Measurements from ENCODE around the gene OTUB2.

The OTUB2 gene

GRCh38 chr14:93998871-93999403 lies 27.2 kb upstream of the OTUB2 start:
- Histone ChIP-seq H3K79me2 (ENCODE audit: control insufficient read depth, low read length) (no peaks in the 10 kb centered on the region), H3F3A (ENCODE audit: control insufficient read depth, insufficient read depth) (no peaks in the 10 kb centered on the region), H3K4me1 (ENCODE audit: control insufficient read depth, low read length) (peaks cover 8% of the 10 kb centered on the region), H3K36me3 (ENCODE audit: control insufficient read depth, low read length) (no peaks in the 10 kb centered on the region), H3K9me2 (replicated peaks; ENCODE audit: control insufficient read depth, low read length) (no peaks in the 10 kb centered on the region), H3K9me3 (ENCODE audit: control insufficient read depth, insufficient read depth, low read length) (no peaks in the 10 kb centered on the region), H3K4me3 (ENCODE audit: low read length) (no peak overlapping the region), H3K4me2 (ENCODE audit: low read length) (no peak overlapping the region), H3K27me3 (ENCODE audit: control insufficient read depth, low read length) (peaks cover 3% of the 10 kb centered on the region; the same call in 1 of the 2 replicates), H4K20me1 (ENCODE audit: control insufficient read depth, insufficient read depth, low read depth, low read length) (no peaks in the 10 kb centered on the region), H3K27ac (ENCODE audit: low read depth, low read length) (no peak overlapping the region)
- TF ChIP-seq CTCF (IDR thresholded peaks at IDR 0.05; ENCODE audit: low read depth, low read length, poor library complexity, severe bottlenecking) (no peak), EZH2phosphoT487 (IDR thresholded peaks at IDR 0.05; ENCODE audit: borderline replicate concordance, low read length) (no peak)

GRCh38 chr14:93999573-93999972 lies 26.6 kb upstream of the OTUB2 start:
- Histone ChIP-seq H3K79me2 (ENCODE audit: control insufficient read depth, low read length) (no peaks in the 10 kb centered on the region), H3K27me3 (ENCODE audit: control insufficient read depth, low read length) (peaks cover 3% of the 10 kb centered on the region; the same call in 1 of the 2 replicates)
- TF ChIP-seq EZH2phosphoT487 (IDR thresholded peaks at IDR 0.05; ENCODE audit: borderline replicate concordance, low read length) (no peak), CTCF (IDR thresholded peaks at IDR 0.05; ENCODE audit: low read depth, low read length, poor library complexity, severe bottlenecking) (no peak)

GRCh38 chr14:94000267-94000666 lies 25.9 kb upstream of the OTUB2 start:
- H3K4me2 ChIP-seq (ENCODE audit: low read length) = no peak overlapping the region
- no peaks in the 10 kb centered on the region for H3F3A ChIP-seq (ENCODE audit: control insufficient read depth, insufficient read depth)
- no peak overlapping the region for H3K4me3 ChIP-seq (ENCODE audit: low read length)
- TF ChIP-seq CTCF (IDR thresholded peaks at IDR 0.05; ENCODE audit: low read depth, low read length, poor library complexity, severe bottlenecking) = no peak
- no peaks in the 10 kb centered on the region for H3K36me3 ChIP-seq (ENCODE audit: control insufficient read depth, low read length)
- no peaks in the 10 kb centered on the region for H3K79me2 ChIP-seq (ENCODE audit: control insufficient read depth, low read length)
- H3K9me2 ChIP-seq (replicated peaks; ENCODE audit: control insufficient read depth, low read length) = no peaks in the 10 kb centered on the region
- H4K20me1 ChIP-seq (ENCODE audit: control insufficient read depth, insufficient read depth, low read depth, low read length) = no peaks in the 10 kb centered on the region
- peaks cover 8% of the 10 kb centered on the region for H3K4me1 ChIP-seq (ENCODE audit: control insufficient read depth, low read length)
- H3K9me3 ChIP-seq (ENCODE audit: control insufficient read depth, insufficient read depth, low read length) = no peaks in the 10 kb centered on the region
- no peak overlapping the region for H3K27ac ChIP-seq (ENCODE audit: low read depth, low read length)
- H3K27me3 ChIP-seq (ENCODE audit: control insufficient read depth, low read length) = peaks cover 6% of the 10 kb centered on the region; the same call in 1 of the 2 replicates

More at GRCh38 chr14:93999573-93999972, 26.6 kb upstream of the OTUB2 start:
- Histone ChIP-seq H3F3A (ENCODE audit: control insufficient read depth, insufficient read depth) (no peaks in the 10 kb centered on the region), H3K36me3 (ENCODE audit: control insufficient read depth, low read length) (no peaks in the 10 kb centered on the region), H3K9me2 (replicated peaks; ENCODE audit: control insufficient read depth, low read length) (no peaks in the 10 kb centered on the region), H3K4me3 (ENCODE audit: low read length) (no peak overlapping the region), H3K4me2 (ENCODE audit: low read length) (no peak overlapping the region), H3K4me1 (ENCODE audit: control insufficient read depth, low read length) (peaks cover 8% of the 10 kb centered on the region), H3K27ac (ENCODE audit: low read depth, low read length) (no peak overlapping the region), H4K20me1 (ENCODE audit: control insufficient read depth, insufficient read depth, low read depth, low read length) (no peaks in the 10 kb centered on the region), H3K9me3 (ENCODE audit: control insufficient read depth, insufficient read depth, low read length) (no peaks in the 10 kb centered on the region)
